ENCODE data around the gene PALM.

GRCh38 chr19:694481-695351, 14.0 kb upstream of the PALM start:
- TF ChIP-seq PPARA (CRISPR knock-in tag; IDR thresholded peaks at IDR 0.05; ENCODE audit: borderline replicate concordance) (no peak), BACH2 (CRISPR knock-in tag; IDR thresholded peaks at IDR 0.05; ENCODE audit: borderline replicate concordance) (no peak), SNAI2 (CRISPR knock-in tag; IDR thresholded peaks at IDR 0.05) (no peak), ZNF8 (CRISPR knock-in tag; IDR thresholded peaks at IDR 0.05) (no peak), CSRNP3 (CRISPR knock-in tag; IDR thresholded peaks at IDR 0.05) (no peak), CREB5 (CRISPR knock-in tag; IDR thresholded peaks at IDR 0.05; ENCODE audit: low read depth) (no peak), ARNTL (CRISPR knock-in tag; IDR thresholded peaks at IDR 0.05; ENCODE audit: borderline replicate concordance, low read depth) (no peak), PATZ1 (CRISPR knock-in tag; IDR thresholded peaks at IDR 0.05; ENCODE audit: borderline replicate concordance) (no peak), TOX (CRISPR knock-in tag; IDR thresholded peaks at IDR 0.05; ENCODE audit: borderline replicate concordance) (no peak), ZFP30 (CRISPR knock-in tag; IDR thresholded peaks at IDR 0.05) (no peak)

All from SK-N-SH treated with all-trans-retinoic acid at 6 μM for 48 hours (cell line).